ENCODE results near the gene SH3PXD2A. TPM values are rescaled to one million over a fixed set of nuclear protein-coding genes. Genes with fewer than 3 reads are reported as not detected.

SH3PXD2A gene
- total RNA-seq, 1 donor from 2014 or later = 17.3 TPM

GRCh38 chr10:103794996-103795395 lies 60.4 kb downstream of the SH3PXD2A start:
- H2AFZ ChIP-seq (ENCODE audit: low read depth, low read length) = no peak overlapping the region
- no peak overlapping the region for H3K4me2 ChIP-seq (ENCODE audit: low read length)
- no peak overlapping the region for H3K27ac Mint-ChIP-seq (ENCODE audit: unreplicated experiment)
- no peak for FAIRE-seq
- no peak overlapping the region for H3K27ac ChIP-seq (ENCODE audit: low read depth, low read length)
- no peaks in the 10 kb centered on the region for H3K36me3 ChIP-seq (ENCODE audit: insufficient read depth, low read length)
- H3K4me3 Mint-ChIP-seq (ENCODE audit: unreplicated experiment) = no peak overlapping the region
- no peak overlapping the region for H3K9ac ChIP-seq (ENCODE audit: low read length)
- no peak overlapping the region for H3K4me3 ChIP-seq (ENCODE audit: insufficient read depth, low read depth, low read length)
- H3K4me1 Mint-ChIP-seq (ENCODE audit: low read depth, unreplicated experiment) = peaks cover 9% of the 10 kb centered on the region
- no peaks in the 10 kb centered on the region for H4K20me1 ChIP-seq (ENCODE audit: insufficient read depth, low read length)
- TF ChIP-seq EZH2 (IDR thresholded peaks at IDR 0.05; ENCODE audit: insufficient read depth, low read length) = no peak
- peaks cover 14% of the 10 kb centered on the region for H3K36me3 Mint-ChIP-seq (ENCODE audit: low read depth, unreplicated experiment)
- DNase-seq (ENCODE audit: low read depth) = no peak
- H3K9me3 ChIP-seq (ENCODE audit: insufficient read depth, low read depth, low read length) = no peaks in the 10 kb centered on the region
- H3K79me2 ChIP-seq (ENCODE audit: insufficient read depth, low read length) = no peaks in the 10 kb centered on the region
- H3K27me3 Mint-ChIP-seq (ENCODE audit: low read depth, unreplicated experiment) = peaks cover 8% of the 10 kb centered on the region
- H3K4me1 ChIP-seq (ENCODE audit: insufficient read depth, low read length) = no peaks in the 10 kb centered on the region
- H3K27me3 ChIP-seq (ENCODE audit: insufficient read depth, low read length) = no peaks in the 10 kb centered on the region
- H3K9me3 Mint-ChIP-seq (ENCODE audit: unreplicated experiment) = no peaks in the 10 kb centered on the region

DNA sequence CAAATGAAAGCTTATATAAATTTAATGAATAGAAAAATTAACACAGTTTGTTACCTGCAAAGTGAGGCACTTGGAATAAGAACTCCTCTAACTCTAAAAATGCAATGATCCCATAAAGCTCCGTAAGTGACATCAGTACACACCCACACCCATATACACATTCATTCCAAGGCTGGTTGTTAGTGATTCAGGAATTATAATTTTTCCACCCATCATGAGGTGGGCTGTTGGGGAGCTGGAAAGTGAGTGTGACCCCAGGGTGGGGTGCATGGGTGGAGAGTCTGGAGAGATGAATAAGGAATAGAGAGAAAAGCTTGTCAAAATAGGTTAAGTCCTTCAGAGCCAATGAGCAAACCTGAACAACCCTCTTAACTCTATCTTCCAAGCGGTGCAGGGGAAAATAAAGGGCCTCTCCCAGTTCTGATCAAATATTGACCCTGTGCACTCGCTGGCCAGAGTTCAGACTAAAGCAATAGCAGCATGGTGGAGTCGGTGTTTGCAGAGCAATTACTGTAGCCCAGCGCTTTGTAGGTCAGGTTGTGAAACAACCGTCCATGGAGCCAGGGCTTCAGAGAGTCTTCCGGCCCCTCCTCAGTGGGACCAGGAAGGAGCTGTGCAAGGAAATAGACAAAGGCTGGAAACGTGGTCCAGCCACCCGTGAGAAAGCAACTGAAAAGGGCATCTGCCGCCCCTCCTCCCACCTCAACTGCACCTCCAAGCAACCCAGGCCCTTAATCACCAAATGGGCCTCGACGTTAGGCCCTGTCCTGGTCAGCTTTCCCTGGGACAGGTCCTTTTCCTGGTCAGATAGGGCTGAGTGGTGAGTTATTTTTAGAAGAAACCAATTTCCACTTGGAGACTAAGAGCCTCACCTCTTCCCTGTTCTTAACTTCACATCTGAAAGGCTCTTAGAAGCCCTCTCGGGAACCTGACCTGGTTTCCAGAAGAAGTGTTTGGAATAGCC lies 61.2 kb downstream of the SH3PXD2A start:
- Histone ChIP-seq H3K4me3 (ENCODE audit: insufficient read depth, low read depth, low read length) (no peak overlapping the region), H3K4me1 (ENCODE audit: insufficient read depth, low read length) (no peaks in the 10 kb centered on the region), H4K20me1 (ENCODE audit: insufficient read depth, low read length) (no peaks in the 10 kb centered on the region), H3K9ac (ENCODE audit: low read length) (no peak overlapping the region), H3K27ac (ENCODE audit: low read depth, low read length) (no peak overlapping the region), H3K79me2 (ENCODE audit: insufficient read depth, low read length) (no peaks in the 10 kb centered on the region), H2AFZ (ENCODE audit: low read depth, low read length) (no peak overlapping the region), H3K9me3 (ENCODE audit: insufficient read depth, low read depth, low read length) (no peaks in the 10 kb centered on the region), H3K36me3 (ENCODE audit: insufficient read depth, low read length) (no peaks in the 10 kb centered on the region), H3K4me2 (ENCODE audit: low read length) (no peak overlapping the region), H3K27me3 (ENCODE audit: insufficient read depth, low read length) (no peaks in the 10 kb centered on the region)
- FAIRE-seq (no peak), DNase-seq (ENCODE audit: low read depth) (no peak)
- TF ChIP-seq, protein P1, sequence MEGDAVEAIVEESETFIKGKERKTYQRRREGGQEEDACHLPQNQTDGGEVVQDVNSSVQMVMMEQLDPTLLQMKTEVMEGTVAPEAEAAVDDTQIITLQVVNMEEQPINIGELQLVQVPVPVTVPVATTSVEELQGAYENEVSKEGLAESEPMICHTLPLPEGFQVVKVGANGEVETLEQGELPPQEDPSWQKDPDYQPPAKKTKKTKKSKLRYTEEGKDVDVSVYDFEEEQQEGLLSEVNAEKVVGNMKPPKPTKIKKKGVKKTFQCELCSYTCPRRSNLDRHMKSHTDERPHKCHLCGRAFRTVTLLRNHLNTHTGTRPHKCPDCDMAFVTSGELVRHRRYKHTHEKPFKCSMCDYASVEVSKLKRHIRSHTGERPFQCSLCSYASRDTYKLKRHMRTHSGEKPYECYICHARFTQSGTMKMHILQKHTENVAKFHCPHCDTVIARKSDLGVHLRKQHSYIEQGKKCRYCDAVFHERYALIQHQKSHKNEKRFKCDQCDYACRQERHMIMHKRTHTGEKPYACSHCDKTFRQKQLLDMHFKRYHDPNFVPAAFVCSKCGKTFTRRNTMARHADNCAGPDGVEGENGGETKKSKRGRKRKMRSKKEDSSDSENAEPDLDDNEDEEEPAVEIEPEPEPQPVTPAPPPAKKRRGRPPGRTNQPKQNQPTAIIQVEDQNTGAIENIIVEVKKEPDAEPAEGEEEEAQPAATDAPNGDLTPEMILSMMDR (IDR thresholded peaks at IDR 0.05; ENCODE audit: insufficient read depth, low read depth, low read length) = no peak
- TF ChIP-seq EZH2 (IDR thresholded peaks at IDR 0.05; ENCODE audit: insufficient read depth, low read length) = no peak
- peaks cover 2% of the 10 kb centered on the region for H3K4me1 Mint-ChIP-seq (ENCODE audit: low read depth, unreplicated experiment)
- no peaks in the 10 kb centered on the region for H3K9me3 Mint-ChIP-seq (ENCODE audit: unreplicated experiment)
- peaks cover 8% of the 10 kb centered on the region for H3K27me3 Mint-ChIP-seq (ENCODE audit: low read depth, unreplicated experiment)
- H3K36me3 Mint-ChIP-seq (ENCODE audit: low read depth, unreplicated experiment) = peaks cover 17% of the 10 kb centered on the region
- H3K4me3 Mint-ChIP-seq (ENCODE audit: unreplicated experiment) = no peak overlapping the region
- H3K27ac Mint-ChIP-seq (ENCODE audit: unreplicated experiment) = no peak overlapping the region

GRCh38 chr10:103793429-103793828 lies 61.9 kb downstream of the SH3PXD2A start:
- no peak for TF ChIP-seq EZH2 (IDR thresholded peaks at IDR 0.05; ENCODE audit: insufficient read depth, low read length)
- TF ChIP-seq, protein P1 (IDR thresholded peaks at IDR 0.05; ENCODE audit: insufficient read depth, low read depth, low read length) = no peak
- Mint-ChIP-seq H3K36me3 (ENCODE audit: low read depth, unreplicated experiment) (peaks cover 17% of the 10 kb centered on the region), H3K4me1 (ENCODE audit: low read depth, unreplicated experiment) (no peaks in the 10 kb centered on the region), H3K4me3 (ENCODE audit: unreplicated experiment) (no peak overlapping the region), H3K27me3 (ENCODE audit: low read depth, unreplicated experiment) (peaks cover 9% of the 10 kb centered on the region), H3K9me3 (ENCODE audit: unreplicated experiment) (no peaks in the 10 kb centered on the region), H3K27ac (ENCODE audit: unreplicated experiment) (no peak overlapping the region)
- Histone ChIP-seq H3K4me1 (ENCODE audit: insufficient read depth, low read length) (no peaks in the 10 kb centered on the region), H3K27me3 (ENCODE audit: insufficient read depth, low read length) (no peaks in the 10 kb centered on the region), H3K79me2 (ENCODE audit: insufficient read depth, low read length) (no peaks in the 10 kb centered on the region), H3K36me3 (ENCODE audit: insufficient read depth, low read length) (no peaks in the 10 kb centered on the region), H3K4me2 (ENCODE audit: low read length) (no peak overlapping the region), H2AFZ (ENCODE audit: low read depth, low read length) (no peak overlapping the region), H3K9ac (ENCODE audit: low read length) (no peak overlapping the region), H3K4me3 (ENCODE audit: insufficient read depth, low read depth, low read length) (no peak overlapping the region), H4K20me1 (ENCODE audit: insufficient read depth, low read length) (no peaks in the 10 kb centered on the region), H3K9me3 (ENCODE audit: insufficient read depth, low read depth, low read length) (no peaks in the 10 kb centered on the region), H3K27ac (ENCODE audit: low read depth, low read length) (no peak overlapping the region)
- DNase-seq (ENCODE audit: low read depth) (no peak), FAIRE-seq (no peak)
